Kidney (tissue), 14 donors: ENCODE measurements around the gene KRTAP9-3. TPM values are rescaled to one million over a fixed set of nuclear protein-coding genes. Genes with fewer than 3 reads are reported as not detected.

Source experiments
- DNase-seq, 5 donors: peaks; one replicate each; pipeline ENCODE4 v3.0.0-alpha.2; 2013 to 2020
- FAIRE-seq: peaks from 2 replicates; lab custom pipeline; 2012; peaks lifted over from hg19 to GRCh38; lab: Jason Lieb, UNC
- H3K27ac ChIP-seq, 2 donors: one replicate each; pipeline ENCODE4 v1.7.0; 2013; ENCODE audit warnings: low read depth in 2 of 2, low read length in 2 of 2, inconsistent platforms in 1 of 2
- H3K27me3 ChIP-seq: one replicate; pipeline ENCODE4 v1.7.1; 2013; ENCODE audit warnings: low read length, inconsistent platforms; ENCODE audit not compliant: control insufficient read depth, insufficient read depth
- H3K36me3 ChIP-seq, 3 donors: one replicate each; pipeline versions ENCODE4 v1.7.0 to v1.7.1; 2013; ENCODE audit warnings: low read length in 3 of 3, control low read depth in 1 of 3, inconsistent platforms in 1 of 3; ENCODE audit not compliant: insufficient read depth in 3 of 3, control insufficient read depth in 2 of 3
- H3K4me1 ChIP-seq, 3 donors: one replicate each; pipeline versions ENCODE4 v1.7.0 to v1.7.1; 2013; ENCODE audit warnings: low read length in 3 of 3, inconsistent platforms in 1 of 3, low read depth in 1 of 3; ENCODE audit not compliant: control insufficient read depth in 2 of 3, insufficient read depth in 2 of 3
- H3K4me3 ChIP-seq, 3 donors: one replicate each; pipeline versions ENCODE4 v1.7.0 to v1.8.1; 2013; ENCODE audit warnings: low read length in 3 of 3, control low read depth in 1 of 3, inconsistent platforms in 1 of 3
- H3K9ac ChIP-seq, 3 donors: one replicate each; pipeline versions ENCODE4 v1.7.0 to v1.7.1; 2013; ENCODE audit warnings: low read length in 3 of 3, control low read depth in 1 of 3, inconsistent platforms in 1 of 3
- H3K9me3 ChIP-seq, 3 donors: one replicate each; pipeline versions ENCODE4 v1.7.0 to v1.7.1; 2013; ENCODE audit warnings: low read length in 3 of 3, control low read depth in 1 of 3, inconsistent platforms in 1 of 3; ENCODE audit not compliant: control insufficient read depth in 2 of 3, insufficient read depth in 1 of 3
- intact Hi-C: fragments of 100-400 bp; cut with DNase I; formaldehyde crosslinking; loops from one replicate; pipeline ENCODE4 v1.11.1; 2022
- polyA plus RNA-seq: library from polyadenylated mRNA; stranded (reverse); fragments of 350-450 nt; fragmentation: Illumina TruSeq; extraction: RNeasy Lipid Tissue Mini Kit (QIAGEN cat#74804); gene quantifications from one replicate; pipeline ENCODE4 v1.2.3, GENCODE V29; 2014; ENCODE audit warnings: low read depth, low replicate concordance; ENCODE audit not compliant: insufficient read depth
- total RNA-seq: library from RNA; stranded (reverse); fragmentation: NEBNext Ultra II Directional; extraction: Animal tissue kit (Norgen Biotek cat#: 25700); gene quantifications from one replicate; pipeline ENCODE4 v1.2.1, GENCODE V29; 2021
- TF ChIP-seq, protein P1 (sequence below): IDR thresholded peaks from 3 replicates; pipeline ENCODE4 v1.5.1; 2012; ENCODE audit warnings: mild to moderate bottlenecking, moderate library complexity, borderline replicate concordance; ENCODE audit not compliant: insufficient read depth; ENCODE audit errors: extremely low read depth
- donor health status: control.
- donor health status: control.
- donor health status: control.
- donor health status: control.
- donor health status: control.
- donor health status: DM: yes; HTN: yes; CAD: no.
- donor health status: Normal renal cell carcinoma (clear cell type).

The KRTAP9-3 gene
- total and polyA plus RNA-seq, 2 donors from 2014 or later: not detected

DNA sequence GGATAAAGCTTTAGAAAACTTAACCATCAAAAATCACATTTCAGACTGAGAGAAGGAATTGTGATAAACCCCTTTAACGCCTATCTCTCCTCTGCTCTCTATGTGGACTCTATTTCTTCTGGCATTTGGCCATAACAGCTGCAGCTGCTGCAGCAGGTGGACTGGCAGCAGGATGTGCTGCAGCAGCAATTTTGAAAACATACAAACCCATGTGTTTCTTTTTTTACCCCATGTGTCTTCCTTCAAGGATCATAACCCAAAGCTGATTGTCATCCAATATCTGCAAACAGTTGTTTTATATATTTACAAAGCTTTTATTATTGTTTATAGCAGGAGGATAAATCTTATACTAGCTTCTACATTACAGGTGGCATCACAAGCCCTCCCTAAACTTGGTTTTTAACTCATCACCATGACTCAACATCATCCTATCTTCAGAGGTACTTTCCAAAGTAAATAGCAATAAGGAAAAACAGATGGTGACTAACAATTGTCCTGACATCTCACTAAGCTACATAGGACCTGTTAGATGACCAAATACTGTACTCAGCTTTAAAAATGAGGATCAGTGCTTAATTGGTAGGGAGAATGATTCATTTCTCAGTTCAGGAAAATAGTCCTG is 20.3 kb upstream of the KRTAP9-3 start:
- Histone ChIP-seq H3K9me3 (no peaks in the 10 kb centered on the region), H3K36me3 (no peaks in the 10 kb centered on the region), H3K4me3 (no peak overlapping the region), H3K27ac (no peak overlapping the region), H3K9ac (no peak overlapping the region), H3K27me3 (no peaks in the 10 kb centered on the region), H3K4me1 (no peaks in the 10 kb centered on the region)
- intact Hi-C loops: no loop called here
- TF ChIP-seq, protein P1, sequence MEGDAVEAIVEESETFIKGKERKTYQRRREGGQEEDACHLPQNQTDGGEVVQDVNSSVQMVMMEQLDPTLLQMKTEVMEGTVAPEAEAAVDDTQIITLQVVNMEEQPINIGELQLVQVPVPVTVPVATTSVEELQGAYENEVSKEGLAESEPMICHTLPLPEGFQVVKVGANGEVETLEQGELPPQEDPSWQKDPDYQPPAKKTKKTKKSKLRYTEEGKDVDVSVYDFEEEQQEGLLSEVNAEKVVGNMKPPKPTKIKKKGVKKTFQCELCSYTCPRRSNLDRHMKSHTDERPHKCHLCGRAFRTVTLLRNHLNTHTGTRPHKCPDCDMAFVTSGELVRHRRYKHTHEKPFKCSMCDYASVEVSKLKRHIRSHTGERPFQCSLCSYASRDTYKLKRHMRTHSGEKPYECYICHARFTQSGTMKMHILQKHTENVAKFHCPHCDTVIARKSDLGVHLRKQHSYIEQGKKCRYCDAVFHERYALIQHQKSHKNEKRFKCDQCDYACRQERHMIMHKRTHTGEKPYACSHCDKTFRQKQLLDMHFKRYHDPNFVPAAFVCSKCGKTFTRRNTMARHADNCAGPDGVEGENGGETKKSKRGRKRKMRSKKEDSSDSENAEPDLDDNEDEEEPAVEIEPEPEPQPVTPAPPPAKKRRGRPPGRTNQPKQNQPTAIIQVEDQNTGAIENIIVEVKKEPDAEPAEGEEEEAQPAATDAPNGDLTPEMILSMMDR: no peak
- FAIRE-seq (no peak), DNase-seq (peak in 1 of 5 donors; percentile 8)

DNA sequence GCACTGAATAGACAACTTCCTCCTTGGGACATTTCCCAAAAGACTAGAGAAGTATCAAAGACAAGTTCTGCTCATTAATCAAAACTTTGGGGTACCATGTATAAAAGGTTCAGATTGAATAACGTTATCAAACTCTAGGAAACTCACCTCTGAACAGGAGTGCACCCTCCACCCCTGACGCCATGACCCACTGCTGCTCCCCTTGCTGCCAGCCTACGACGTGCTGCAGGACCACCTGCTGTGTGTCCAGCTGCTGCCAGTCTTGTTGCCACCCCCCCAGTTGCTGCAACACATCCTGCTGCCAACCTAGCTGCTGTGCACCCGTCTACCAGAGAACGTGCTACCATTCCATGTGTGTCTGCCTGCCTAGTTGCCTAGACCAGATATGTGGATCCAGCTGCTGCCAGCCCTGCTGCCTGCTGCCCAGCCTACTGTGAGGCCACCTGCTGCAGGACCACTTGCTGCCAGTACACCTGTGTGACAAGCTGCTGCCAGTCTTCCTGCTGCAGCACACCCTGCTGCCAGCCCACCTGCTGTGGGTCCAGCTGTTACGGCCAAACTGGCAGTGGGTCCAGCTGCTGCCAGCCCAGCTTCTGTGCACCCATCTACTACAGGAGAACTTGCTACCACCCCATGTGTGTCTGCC is 19.6 kb upstream of the KRTAP9-3 start:
- Histone ChIP-seq H3K4me1 (no peaks in the 10 kb centered on the region), H3K9ac (no peak overlapping the region), H3K27ac (no peak overlapping the region), H3K36me3 (no peaks in the 10 kb centered on the region), H3K9me3 (no peaks in the 10 kb centered on the region), H3K4me3 (no peak overlapping the region), H3K27me3 (no peaks in the 10 kb centered on the region)
- DNase-seq: peak in 1 of 5 donors; percentile 52
- intact Hi-C loops: no loop called here
- TF ChIP-seq, protein P1: no peak
- FAIRE-seq: no peak

DNA sequence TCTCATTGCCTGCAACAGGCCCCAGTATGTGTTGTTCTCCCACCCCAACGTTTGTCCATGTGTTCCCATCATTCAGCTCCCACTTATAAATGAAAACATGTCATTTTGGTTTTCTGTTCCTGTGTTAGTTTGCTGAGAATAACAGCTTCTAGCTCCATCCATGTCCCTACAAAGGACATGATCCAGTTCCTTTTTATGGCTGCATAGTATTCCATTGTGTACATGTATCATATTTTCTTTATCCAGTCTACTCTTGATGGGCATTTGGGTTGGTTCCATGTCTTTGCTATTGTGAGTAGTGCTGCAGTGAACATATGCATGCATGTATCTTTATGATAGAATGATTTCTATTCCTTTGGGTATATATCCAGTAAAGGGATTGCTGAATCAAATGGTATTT is 16.6 kb upstream of the KRTAP9-3 start:
- Histone ChIP-seq H3K4me3 (no peak overlapping the region), H3K4me1 (no peaks in the 10 kb centered on the region), H3K27me3 (no peaks in the 10 kb centered on the region), H3K9ac (no peak overlapping the region), H3K36me3 (no peaks in the 10 kb centered on the region), H3K9me3 (no peaks in the 10 kb centered on the region), H3K27ac (no peak overlapping the region)
- FAIRE-seq (no peak), DNase-seq (no peak)
- intact Hi-C loops: no loop called here
- TF ChIP-seq, protein P1: no peak
